ENCODE results near the gene TUBB4B. TPM values are rescaled to one million over a fixed set of nuclear protein-coding genes. Genes with fewer than 3 reads are reported as not detected.

The TUBB4B gene
- total RNA-seq, 5 donors from 2014 or later (not counting 1 experiment from before 2014, with no cell fraction given), result 50.6 to 118 (median 95.3) TPM

GRCh38 chr9:137200311-137201204, 40.5 kb upstream of the TUBB4B start, which contains the start of gene TPRN:
TPRN (minus strand) TSS chr9:137200741; CDS start chr9:137200711, 30 bp downstream.
- Histone ChIP-seq H3K36me3 (ENCODE audit: control insufficient read depth in 2 of 2, extremely low read depth in 1 of 2, insufficient read depth in 1 of 2, low read length in 1 of 2) (peaks cover 0 to 2% of the 10 kb centered on the region in 2 donors), H3K9me3 (no peaks in the 10 kb centered on the region), H3K27me3 (replicated peaks in 1 of 2; ENCODE audit: control insufficient read depth in 2 of 2, extremely low read depth in 1 of 2, insufficient read depth in 2 of 2, low read length in 1 of 2) (peaks cover 0 to 11% of the 10 kb centered on the region in 2 experiments), H3K4me3 (ENCODE audit: control insufficient read depth in 1 of 2, extremely low read depth in 1 of 2, low read length in 1 of 2) (peak within 1 kb of the TSS; percentile 75 to 83), H3K4me1 (ENCODE audit: control insufficient read depth in 1 of 2, extremely low read depth in 1 of 2, insufficient read depth in 2 of 2, low read length in 2 of 2) (peaks cover 14 to 48% of the 10 kb centered on the region in 2 experiments), H3K27ac (ENCODE audit: low read length) (peak within 1 kb of the TSS; percentile 84)
- Mint-ChIP-seq H3K4me1 (peaks cover 19 to 46% (median 31%) of the 10 kb centered on the region in 3 donors), H3K9me3 (no peaks in the 10 kb centered on the region), H3K27me3 (no peaks in the 10 kb centered on the region), H3K27ac (peak within 1 kb of the TSS; percentile 78 to 79), H3K36me3 (no peaks in the 10 kb centered on the region), H3K4me3 (peak within 1 kb of the TSS; percentile 81 to 89 (median 81))
- CTCF ChIA-PET, result interaction anchor here in 1 of 2 donors (0.5 to 0.9 kb wide), 3 partner anchors 12 to 222 kb away, joined by 3 to 4 read pairs (median 4); partner anchors contain the start of genes ANAPC2, EXD3, NOXA1 and SSNA1
- POLR2A ChIA-PET, result interaction anchor here (0.5 to 1.6 kb wide), 6 partner anchors 11 to 114 kb away, joined by 3 to 7 read pairs (median 4); partner anchors contain the start of genes MAN1B1 (in 1 of the 2) and TUBB4B (in 1 of the 2)
- peak; percentile 93 to 99 (median 98) for DNase-seq
- peak; percentile 92 to 96 (median 96) for ATAC-seq (replicated peaks in 1 of 4)
- under 1% methylated on average over 118 of the region's 118 CpGs for WGBS (ENCODE audit: insufficient coverage)

- Mint-ChIP-seq H3K27ac (peak overlapping the region; percentile 78 to 79), H3K36me3 (no peaks in the 10 kb centered on the region), H3K27me3 (no peaks in the 10 kb centered on the region), H3K4me3 (peak overlapping the region; percentile 78 to 89 (median 81)), H3K4me1 (peaks cover 25 to 53% (median 35%) of the 10 kb centered on the region in 3 donors), H3K9me3 (no peaks in the 10 kb centered on the region)
- ChIA-PET POLR2A (interaction anchor here (0.6 to 1.6 kb wide), 5 partner anchors 11 to 115 kb away, joined by 3 to 7 read pairs (median 4); partner anchors contain the start of genes MAN1B1 (in 1 of the 2) and TUBB4B (in 1 of the 2)), CTCF (interaction anchor here in 1 of 2 donors (0.6 to 0.9 kb wide), 2 partner anchors 13 to 68 kb away, joined by 3 to 4 read pairs; partner anchors contain the start of genes ANAPC2 and SSNA1)
- peaks cover 18 to 55% of the 10 kb centered on the region in 2 experiments for H3K4me1 ChIP-seq (ENCODE audit: control insufficient read depth in 1 of 2, extremely low read depth in 1 of 2, insufficient read depth in 2 of 2, low read length in 2 of 2)
- H3K27me3 ChIP-seq (replicated peaks in 1 of 2; ENCODE audit: control insufficient read depth in 2 of 2, extremely low read depth in 1 of 2, insufficient read depth in 2 of 2, low read length in 1 of 2), result peaks cover 0 to 11% of the 10 kb centered on the region in 2 experiments
- no peaks in the 10 kb centered on the region for H3K9me3 ChIP-seq
- ATAC-seq (replicated peaks in 1 of 4) (no peak), DNase-seq (no peak)
- WGBS (ENCODE audit: insufficient coverage), result 31% methylated on average over 22 of the region's 23 CpGs
- H3K4me3 ChIP-seq (ENCODE audit: control insufficient read depth in 1 of 2, extremely low read depth in 1 of 2, low read length in 1 of 2), result peak overlapping the region; percentile 75 to 83
- H3K27ac ChIP-seq (ENCODE audit: low read length), result peak overlapping the region; percentile 84
- peaks cover 0 to 2% of the 10 kb centered on the region in 2 donors for H3K36me3 ChIP-seq (ENCODE audit: control insufficient read depth in 2 of 2, extremely low read depth in 1 of 2, insufficient read depth in 1 of 2, low read length in 1 of 2)
Observed at GRCh38 chr9:137201205-137201868, 39.8 kb upstream of the TUBB4B start.

GRCh38 chr9:137202966-137203365, 38.1 kb upstream of the TUBB4B start:
- Mint-ChIP-seq H3K27me3 (no peaks in the 10 kb centered on the region), H3K36me3 (peaks cover 6% of the 10 kb centered on the region), H3K27ac (no peak overlapping the region), H3K4me3 (no peak overlapping the region), H3K9me3 (no peaks in the 10 kb centered on the region), H3K4me1 (peaks cover 39 to 66% (median 48%) of the 10 kb centered on the region in 3 donors)
- Histone ChIP-seq H3K27me3 (replicated peaks in 1 of 2; ENCODE audit: control insufficient read depth in 2 of 2, extremely low read depth in 1 of 2, insufficient read depth in 2 of 2, low read length in 1 of 2) (peaks cover 0 to 11% of the 10 kb centered on the region in 2 experiments), H3K27ac (ENCODE audit: low read length) (no peak overlapping the region), H3K4me3 (ENCODE audit: control insufficient read depth in 1 of 2, extremely low read depth in 1 of 2, low read length in 1 of 2) (no peak overlapping the region), H3K4me1 (ENCODE audit: control insufficient read depth in 1 of 2, extremely low read depth in 1 of 2, insufficient read depth in 2 of 2, low read length in 2 of 2) (peaks cover 22 to 66% of the 10 kb centered on the region in 2 experiments), H3K36me3 (ENCODE audit: control insufficient read depth in 2 of 2, extremely low read depth in 1 of 2, insufficient read depth in 1 of 2, low read length in 1 of 2) (peaks cover 0 to 2% of the 10 kb centered on the region in 2 donors), H3K9me3 (no peaks in the 10 kb centered on the region)
- ATAC-seq (replicated peaks in 1 of 4) (no peak), DNase-seq (no peak)
- WGBS (ENCODE audit: insufficient coverage), result 97% methylated on average over 4 of the region's 8 CpGs
- CTCF ChIA-PET, result interaction anchor here in 1 of 2 donors (0.7 kb wide), 1 partner anchor 14 kb away, joined by 5 read pairs; no protein-coding TSS in a partner anchor
- POLR2A ChIA-PET, result interaction anchor here in 1 of 2 donors (0.7 kb wide), 1 partner anchor 51 kb away, joined by 4 read pairs; no protein-coding TSS in a partner anchor

- WGBS (ENCODE audit: insufficient coverage), result 21% methylated on average over 20 of the region's 21 CpGs
- ChIA-PET CTCF (interaction anchor here in 1 of 2 donors (0.5 to 0.6 kb wide), 2 partner anchors 32 to 84 kb away, joined by 3 read pairs; no protein-coding TSS in a partner anchor), POLR2A (interaction anchor here in 1 of 2 donors (1.2 kb wide), 1 partner anchor 36 kb away, joined by 4 read pairs; the partner anchor contains the start of gene TUBB4B)
- peaks cover 39 to 63% (median 48%) of the 10 kb centered on the region in 3 donors for H3K4me1 Mint-ChIP-seq
- DNase-seq, result no peak
- Histone ChIP-seq H3K4me3 (ENCODE audit: control insufficient read depth in 1 of 2, extremely low read depth in 1 of 2, low read length in 1 of 2) (peak overlapping the region; percentile 71 to 88), H3K9me3 (no peaks in the 10 kb centered on the region), H3K27ac (ENCODE audit: low read length) (peak overlapping the region; percentile 73), H3K36me3 (ENCODE audit: control insufficient read depth in 2 of 2, extremely low read depth in 1 of 2, insufficient read depth in 1 of 2, low read length in 1 of 2) (peaks cover 0 to 6% of the 10 kb centered on the region in 2 donors), H3K27me3 (replicated peaks in 1 of 2; ENCODE audit: control insufficient read depth in 2 of 2, extremely low read depth in 1 of 2, insufficient read depth in 2 of 2, low read length in 1 of 2) (peaks cover 0 to under 1% of the 10 kb centered on the region in 2 experiments), H3K4me1 (ENCODE audit: control insufficient read depth in 1 of 2, extremely low read depth in 1 of 2, insufficient read depth in 2 of 2, low read length in 2 of 2) (peaks cover 22 to 53% of the 10 kb centered on the region in 2 experiments)
- H3K27me3 Mint-ChIP-seq, result no peaks in the 10 kb centered on the region
- no peaks in the 10 kb centered on the region for H3K9me3 Mint-ChIP-seq
- no peak for ATAC-seq (replicated peaks in 1 of 4)
- peak overlapping the region; percentile 90 to 92 (median 91) for H3K4me3 Mint-ChIP-seq
- peak overlapping the region; percentile 88 to 89 for H3K27ac Mint-ChIP-seq
- peaks cover 9% of the 10 kb centered on the region for H3K36me3 Mint-ChIP-seq
Observed at GRCh38 chr9:137204731-137205125, 36.4 kb upstream of the TUBB4B start.

DNA sequence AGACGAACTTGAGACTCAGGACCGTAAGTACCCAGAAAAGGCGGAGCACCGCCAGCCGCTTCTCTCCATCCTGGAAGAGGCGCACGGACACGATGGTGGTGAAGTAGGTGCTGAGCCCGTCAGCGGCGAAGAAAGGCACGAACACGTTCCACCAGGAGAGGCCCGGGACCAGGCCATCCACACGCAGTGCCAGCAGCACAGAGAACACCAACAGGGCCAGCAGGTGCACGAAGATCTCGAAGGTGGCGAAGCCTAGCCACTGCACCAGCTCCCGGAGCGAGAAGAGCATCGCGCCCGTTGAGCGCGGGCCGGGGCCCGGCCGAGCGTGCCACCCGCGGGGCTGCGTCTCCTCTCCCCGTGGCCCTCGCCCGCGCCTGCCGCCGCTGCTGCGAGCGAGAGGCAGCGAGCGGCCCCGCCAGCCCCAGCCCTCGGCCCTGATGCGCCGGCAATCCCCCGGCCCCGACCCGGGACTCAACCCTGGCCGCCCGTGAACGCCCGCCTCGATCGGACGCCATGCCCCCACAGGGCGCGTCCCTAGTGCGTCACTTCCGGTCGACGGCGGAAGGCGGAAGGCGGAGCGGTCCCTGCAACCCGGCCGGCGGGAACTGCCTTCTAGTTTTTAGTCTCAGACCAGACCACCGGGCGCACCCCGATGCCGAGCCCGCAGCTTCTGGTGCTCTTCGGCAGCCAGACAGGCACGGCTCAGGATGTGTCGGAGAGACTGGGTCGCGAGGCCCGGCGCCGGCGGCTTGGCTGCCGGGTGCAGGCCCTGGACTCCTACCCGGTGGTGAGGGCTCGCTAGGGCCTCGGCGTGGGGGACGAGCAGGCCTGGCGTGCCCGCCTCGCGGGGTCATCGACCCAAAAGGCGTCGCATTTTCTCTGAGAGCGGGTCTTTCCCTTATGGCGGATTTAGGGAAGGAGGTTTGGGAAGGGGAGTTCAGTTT, 35.7 kb upstream of the TUBB4B start, which contains the start of the genes NDOR1 and TMEM203:
NDOR1 (plus strand) TSS at position 575 of the 944 bp plus-strand sequence; CDS start at position 653, 78 bp downstream.
TMEM203 (minus strand) TSS at position 523 of the 944 bp plus-strand sequence; CDS start at position 289, 234 bp downstream.
- no peaks in the 10 kb centered on the region for H3K27me3 Mint-ChIP-seq
- DNase-seq, result peak; percentile 80 to 95 (median 91)
- H3K9me3 Mint-ChIP-seq, result no peaks in the 10 kb centered on the region
- peaks cover 9% of the 10 kb centered on the region for H3K36me3 Mint-ChIP-seq
- Histone ChIP-seq H3K27ac (ENCODE audit: low read length) (peak within 1 kb of the TSS; percentile 73), H3K4me3 (ENCODE audit: control insufficient read depth in 1 of 2, extremely low read depth in 1 of 2, low read length in 1 of 2) (peak within 1 kb of the TSS; percentile 71 to 88), H3K4me1 (ENCODE audit: control insufficient read depth in 1 of 2, extremely low read depth in 1 of 2, insufficient read depth in 2 of 2, low read length in 2 of 2) (peaks cover 22 to 51% of the 10 kb centered on the region in 2 experiments), H3K36me3 (ENCODE audit: control insufficient read depth in 2 of 2, extremely low read depth in 1 of 2, insufficient read depth in 1 of 2, low read length in 1 of 2) (peaks cover 0 to 6% of the 10 kb centered on the region in 2 donors), H3K27me3 (replicated peaks in 1 of 2; ENCODE audit: control insufficient read depth in 2 of 2, extremely low read depth in 1 of 2, insufficient read depth in 2 of 2, low read length in 1 of 2) (no peaks in the 10 kb centered on the region), H3K9me3 (no peaks in the 10 kb centered on the region)
- ATAC-seq (replicated peaks in 1 of 4), result peak; percentile 50 to 59 (median 54)
- under 1% methylated on average over 95 of the region's 98 CpGs for WGBS (ENCODE audit: insufficient coverage)
- peaks cover 39 to 63% (median 48%) of the 10 kb centered on the region in 3 donors for H3K4me1 Mint-ChIP-seq
- H3K27ac Mint-ChIP-seq, result peak within 1 kb of the TSS; percentile 88 to 89
- CTCF ChIA-PET, result interaction anchor here in 1 of 2 donors (0.6 kb wide), 1 partner anchor 31 kb away, joined by 3 read pairs; no protein-coding TSS in a partner anchor
- POLR2A ChIA-PET, result interaction anchor here (1.0 to 1.2 kb wide), 2 partner anchors 17 to 36 kb away, joined by 3 to 4 read pairs; partner anchors contain the start of genes RNF208 (in 1 of the 2) and TUBB4B (in 1 of the 2)
- H3K4me3 Mint-ChIP-seq, result peak within 1 kb of the TSS; percentile 90 to 92 (median 91)
